Stimulated activated CD8-positive, alpha-beta memory T cell treated with anti-CD3 and anti-CD28 coated beads, Interleukin-7, amount 100 ng/mL, for 48 hours (primary cell): Measurements from ENCODE around the gene CCN5.
"Not testable (repeated sequence)": the region's sequence is repeated elsewhere in the genome, so short reads cannot be mapped to it uniquely, and the experiment has no call there.

Source experiments
- DNase-seq, 2 donors: peaks; one replicate each; pipeline ENCODE4 v3.0.0-alpha.2; 2020; ENCODE audit warnings: low read depth in 1 of 2; ENCODE audit errors: extremely low read depth in 1 of 2

Gene CCN5

GRCh38 chr20:44694159-44694558 is 21.0 kb upstream of the CCN5 start:
- DNase-seq, result no peak

- no peak for DNase-seq
Observed at GRCh38 chr20:44695295-44695673, 19.9 kb upstream of the CCN5 start.

GRCh38 chr20:44695674-44696300 is 19.4 kb upstream of the CCN5 start:
- no peak for DNase-seq

- DNase-seq, result no peak
Observed at GRCh38 chr20:44696315-44696714, 18.9 kb upstream of the CCN5 start.

- not testable (repeated sequence) for DNase-seq
Observed at GRCh38 chr20:44697041-44697440, 18.1 kb upstream of the CCN5 start.

GRCh38 chr20:44698351-44698750 is 16.8 kb upstream of the CCN5 start:
- DNase-seq, result no peak

GRCh38 chr20:44700306-44700705 is 14.9 kb upstream of the CCN5 start:
- no peak for DNase-seq

- DNase-seq, result no peak
Observed at GRCh38 chr20:44701118-44701857, 13.9 kb upstream of the CCN5 start.

- DNase-seq, result no peak
Observed at GRCh38 chr20:44701858-44702256, 13.3 kb upstream of the CCN5 start.

- DNase-seq, result no peak
Observed at GRCh38 chr20:44702776-44703175, 12.4 kb upstream of the CCN5 start.

GRCh38 chr20:44703183-44703925 is 11.8 kb upstream of the CCN5 start:
- DNase-seq, result no peak

- DNase-seq, result no peak
Observed at GRCh38 chr20:44703956-44704488, 11.1 kb upstream of the CCN5 start.

GRCh38 chr20:44704551-44704971 is 10.6 kb upstream of the CCN5 start:
- no peak for DNase-seq

- DNase-seq, result no peak
Observed at GRCh38 chr20:44705364-44706094, 9.6 kb upstream of the CCN5 start.

GRCh38 chr20:44706301-44707017 is 8.7 kb upstream of the CCN5 start:
- DNase-seq, result no peak

- no peak for DNase-seq
Observed at GRCh38 chr20:44707018-44707579, 8.1 kb upstream of the CCN5 start.

- DNase-seq, result no peak
Observed at GRCh38 chr20:44709380-44709779, 5.8 kb upstream of the CCN5 start.

- DNase-seq, result no peak
Observed at GRCh38 chr20:44709797-44710196, 5.4 kb upstream of the CCN5 start.

GRCh38 chr20:44711237-44711636 is 3.9 kb upstream of the CCN5 start:
- no peak for DNase-seq

GRCh38 chr20:44714102-44714700 is 968 bp upstream of the CCN5 start:
- no peak for DNase-seq
